Measurements from ENCODE around the gene TMEM163.
"Not testable (repeated sequence)": the region's sequence is repeated elsewhere in the genome, so short reads cannot be mapped to it uniquely, and the experiment has no call there.

The TMEM163 gene

GRCh38 chr2:134482766-134483340, 235.9 kb downstream of the TMEM163 start:
- no peaks in the 10 kb centered on the region for H3K9me3 ChIP-seq (ENCODE audit: control insufficient read depth in 1 of 2, low read length in 2 of 2)
- H3K36me3 ChIP-seq (ENCODE audit: control insufficient read depth in 1 of 2, insufficient read depth in 2 of 2, low read length in 2 of 2) = no peaks in the 10 kb centered on the region
- H3K9ac ChIP-seq (ENCODE audit: low read depth in 1 of 2, low read length in 2 of 2) = no peak overlapping the region
- no peaks in the 10 kb centered on the region for H3K4me1 ChIP-seq (ENCODE audit: control insufficient read depth in 1 of 2, insufficient read depth in 2 of 2, low read length in 2 of 2)
- H3K27me3 ChIP-seq (ENCODE audit: control insufficient read depth in 1 of 2, insufficient read depth in 2 of 2, low read length in 2 of 2) = no peaks in the 10 kb centered on the region
- H3K27ac ChIP-seq (ENCODE audit: low read depth, low read length) = no peak overlapping the region
- H3K4me3 ChIP-seq (ENCODE audit: low read depth in 1 of 2, low read length in 2 of 2) = no peak overlapping the region

- no peaks in the 10 kb centered on the region for H3K36me3 ChIP-seq (ENCODE audit: control insufficient read depth in 1 of 2, insufficient read depth in 2 of 2, low read length in 2 of 2)
- H3K9ac ChIP-seq (ENCODE audit: low read depth in 1 of 2, low read length in 2 of 2) = no peak overlapping the region
- H3K4me3 ChIP-seq (ENCODE audit: low read depth in 1 of 2, low read length in 2 of 2) = no peak overlapping the region
- H3K9me3 ChIP-seq (ENCODE audit: control insufficient read depth in 1 of 2, low read length in 2 of 2) = no peaks in the 10 kb centered on the region
- no peaks in the 10 kb centered on the region for H3K27me3 ChIP-seq (ENCODE audit: control insufficient read depth in 1 of 2, insufficient read depth in 2 of 2, low read length in 2 of 2)
- no peak overlapping the region for H3K27ac ChIP-seq (ENCODE audit: low read depth, low read length)
- H3K4me1 ChIP-seq (ENCODE audit: control insufficient read depth in 1 of 2, insufficient read depth in 2 of 2, low read length in 2 of 2) = no peaks in the 10 kb centered on the region
These were observed 236.6 kb downstream of the TMEM163 start for GRCh38 chr2:134482131-134482723.

GRCh38 chr2:134479696-134480330, 239.0 kb downstream of the TMEM163 start:
- Histone ChIP-seq H3K9ac (ENCODE audit: low read depth in 1 of 2, low read length in 2 of 2) (no peak overlapping the region), H3K36me3 (ENCODE audit: control insufficient read depth in 1 of 2, insufficient read depth in 2 of 2, low read length in 2 of 2) (no peaks in the 10 kb centered on the region), H3K27ac (ENCODE audit: low read depth, low read length) (no peak overlapping the region), H3K4me1 (ENCODE audit: control insufficient read depth in 1 of 2, insufficient read depth in 2 of 2, low read length in 2 of 2) (no peaks in the 10 kb centered on the region), H3K9me3 (ENCODE audit: control insufficient read depth in 1 of 2, low read length in 2 of 2) (no peaks in the 10 kb centered on the region), H3K27me3 (ENCODE audit: control insufficient read depth in 1 of 2, insufficient read depth in 2 of 2, low read length in 2 of 2) (no peaks in the 10 kb centered on the region), H3K4me3 (ENCODE audit: low read depth in 1 of 2, low read length in 2 of 2) (no peak overlapping the region)

- H3K4me1 ChIP-seq (ENCODE audit: control insufficient read depth in 1 of 2, insufficient read depth in 2 of 2, low read length in 2 of 2); H3K9ac ChIP-seq (ENCODE audit: low read depth in 1 of 2, low read length in 2 of 2); H3K27ac ChIP-seq (ENCODE audit: low read depth, low read length); H3K27me3 ChIP-seq (ENCODE audit: control insufficient read depth in 1 of 2, insufficient read depth in 2 of 2, low read length in 2 of 2); H3K4me3 ChIP-seq (ENCODE audit: low read depth in 1 of 2, low read length in 2 of 2); H3K36me3 ChIP-seq (ENCODE audit: control insufficient read depth in 1 of 2, insufficient read depth in 2 of 2, low read length in 2 of 2); H3K9me3 ChIP-seq (ENCODE audit: control insufficient read depth in 1 of 2, low read length in 2 of 2): not testable (repeated sequence)
These were observed 241.8 kb downstream of the TMEM163 start for GRCh38 chr2:134476982-134477381.

- no peaks in the 10 kb centered on the region for H3K36me3 ChIP-seq (ENCODE audit: control insufficient read depth in 1 of 2, insufficient read depth in 2 of 2, low read length in 2 of 2)
- no peaks in the 10 kb centered on the region for H3K27me3 ChIP-seq (ENCODE audit: control insufficient read depth in 1 of 2, insufficient read depth in 2 of 2, low read length in 2 of 2)
- no peak overlapping the region for H3K4me3 ChIP-seq (ENCODE audit: low read depth in 1 of 2, low read length in 2 of 2)
- no peak overlapping the region for H3K9ac ChIP-seq (ENCODE audit: low read depth in 1 of 2, low read length in 2 of 2)
- H3K4me1 ChIP-seq (ENCODE audit: control insufficient read depth in 1 of 2, insufficient read depth in 2 of 2, low read length in 2 of 2) = peaks cover 0 to 5% of the 10 kb centered on the region in 2 donors
- H3K27ac ChIP-seq (ENCODE audit: low read depth, low read length) = no peak overlapping the region
- H3K9me3 ChIP-seq (ENCODE audit: control insufficient read depth in 1 of 2, low read length in 2 of 2) = no peaks in the 10 kb centered on the region
These were observed 248.1 kb downstream of the TMEM163 start for GRCh38 chr2:134470561-134471168.

- H3K4me1 ChIP-seq (ENCODE audit: control insufficient read depth in 1 of 2, insufficient read depth in 2 of 2, low read length in 2 of 2) = peaks cover 0 to 10% of the 10 kb centered on the region in 2 donors
These were observed 249.2 kb downstream of the TMEM163 start for GRCh38 chr2:134469516-134470115.

GRCh38 chr2:134468776-134469175, 250.0 kb downstream of the TMEM163 start:
- no peaks in the 10 kb centered on the region for H3K9me3 ChIP-seq (ENCODE audit: control insufficient read depth in 1 of 2, low read length in 2 of 2)
- H3K4me3 ChIP-seq (ENCODE audit: low read depth in 1 of 2, low read length in 2 of 2) = no peak overlapping the region
- no peak overlapping the region for H3K27ac ChIP-seq (ENCODE audit: low read depth, low read length)
- no peaks in the 10 kb centered on the region for H3K36me3 ChIP-seq (ENCODE audit: control insufficient read depth in 1 of 2, insufficient read depth in 2 of 2, low read length in 2 of 2)
- no peaks in the 10 kb centered on the region for H3K27me3 ChIP-seq (ENCODE audit: control insufficient read depth in 1 of 2, insufficient read depth in 2 of 2, low read length in 2 of 2)
- peaks cover 0 to 10% of the 10 kb centered on the region in 2 donors for H3K4me1 ChIP-seq (ENCODE audit: control insufficient read depth in 1 of 2, insufficient read depth in 2 of 2, low read length in 2 of 2)
- H3K9ac ChIP-seq (ENCODE audit: low read depth in 1 of 2, low read length in 2 of 2) = no peak overlapping the region

More at GRCh38 chr2:134469516-134470115, 249.2 kb downstream of the TMEM163 start:
- Histone ChIP-seq H3K27me3 (ENCODE audit: control insufficient read depth in 1 of 2, insufficient read depth in 2 of 2, low read length in 2 of 2) (no peaks in the 10 kb centered on the region), H3K9ac (ENCODE audit: low read depth in 1 of 2, low read length in 2 of 2) (no peak overlapping the region), H3K27ac (ENCODE audit: low read depth, low read length) (no peak overlapping the region), H3K4me3 (ENCODE audit: low read depth in 1 of 2, low read length in 2 of 2) (no peak overlapping the region), H3K36me3 (ENCODE audit: control insufficient read depth in 1 of 2, insufficient read depth in 2 of 2, low read length in 2 of 2) (no peaks in the 10 kb centered on the region), H3K9me3 (ENCODE audit: control insufficient read depth in 1 of 2, low read length in 2 of 2) (no peaks in the 10 kb centered on the region)

GRCh38 chr2:134468164-134468563, 250.6 kb downstream of the TMEM163 start:
- H3K36me3 ChIP-seq (ENCODE audit: control insufficient read depth in 1 of 2, insufficient read depth in 2 of 2, low read length in 2 of 2) = no peaks in the 10 kb centered on the region
- H3K9me3 ChIP-seq (ENCODE audit: control insufficient read depth in 1 of 2, low read length in 2 of 2) = no peaks in the 10 kb centered on the region
- no peak overlapping the region for H3K4me3 ChIP-seq (ENCODE audit: low read depth in 1 of 2, low read length in 2 of 2)
- peaks cover 0 to 10% of the 10 kb centered on the region in 2 donors for H3K4me1 ChIP-seq (ENCODE audit: control insufficient read depth in 1 of 2, insufficient read depth in 2 of 2, low read length in 2 of 2)
- H3K27me3 ChIP-seq (ENCODE audit: control insufficient read depth in 1 of 2, insufficient read depth in 2 of 2, low read length in 2 of 2) = no peaks in the 10 kb centered on the region
- no peak overlapping the region for H3K9ac ChIP-seq (ENCODE audit: low read depth in 1 of 2, low read length in 2 of 2)
- H3K27ac ChIP-seq (ENCODE audit: low read depth, low read length) = no peak overlapping the region

- Histone ChIP-seq H3K4me3 (ENCODE audit: low read depth in 1 of 2, low read length in 2 of 2) (no peak overlapping the region), H3K9ac (ENCODE audit: low read depth in 1 of 2, low read length in 2 of 2) (no peak overlapping the region), H3K9me3 (ENCODE audit: control insufficient read depth in 1 of 2, low read length in 2 of 2) (no peaks in the 10 kb centered on the region), H3K27me3 (ENCODE audit: control insufficient read depth in 1 of 2, insufficient read depth in 2 of 2, low read length in 2 of 2) (no peaks in the 10 kb centered on the region), H3K27ac (ENCODE audit: low read depth, low read length) (no peak overlapping the region), H3K36me3 (ENCODE audit: control insufficient read depth in 1 of 2, insufficient read depth in 2 of 2, low read length in 2 of 2) (no peaks in the 10 kb centered on the region), H3K4me1 (ENCODE audit: control insufficient read depth in 1 of 2, insufficient read depth in 2 of 2, low read length in 2 of 2) (peaks cover 0 to 10% of the 10 kb centered on the region in 2 donors)
These were observed 252.7 kb downstream of the TMEM163 start for GRCh38 chr2:134466141-134466540.
